GM12892 (cell line): ENCODE measurements around the gene APCDD1.

Experiments used
- POLR2A ChIP-seq: IDR thresholded peaks from 2 replicates; pipeline ENCODE4 v1.6.1; 2011; ENCODE audit warnings: low read depth, low read length, control low read depth
- POLR2AphosphoS5 ChIP-seq: IDR thresholded peaks from 2 replicates; pipeline ENCODE4 v1.6.1; 2011; ENCODE audit warnings: low read depth, low read length, control low read depth
- TAF1 ChIP-seq: IDR thresholded peaks from 2 replicates; pipeline ENCODE4 v1.6.1; 2011; ENCODE audit warnings: low read depth, mild to moderate bottlenecking, control low read depth, low read length, borderline replicate concordance

DNA sequence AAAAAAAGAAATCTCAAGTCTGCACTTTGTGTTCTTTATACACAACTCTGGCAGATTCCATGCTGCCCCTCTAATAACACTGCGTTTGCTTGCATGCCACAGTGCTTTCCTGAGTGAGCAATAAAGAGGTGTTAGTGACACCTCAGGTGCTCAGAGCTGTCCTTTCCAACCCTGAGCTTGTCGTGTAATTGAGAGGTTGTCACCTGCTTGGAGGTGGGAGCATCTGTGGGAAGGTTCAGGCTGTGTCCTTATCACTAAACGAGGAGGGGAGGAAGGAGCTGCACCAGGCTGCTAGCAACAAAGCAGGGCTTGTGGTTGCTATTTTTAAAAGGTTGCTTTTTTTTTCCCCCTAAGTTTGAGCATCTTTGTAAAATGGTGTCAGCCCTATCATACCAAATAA lies 31.9 kb downstream of the APCDD1 start:
- TF ChIP-seq POLR2A = no peak
- no peak for TF ChIP-seq TAF1
- TF ChIP-seq POLR2AphosphoS5 = no peak
